ENCODE results near the gene RAB36.

RAB36 gene

GRCh38 chr22:23163665-23164064, 18.4 kb downstream of the RAB36 start:
- no peak for DNase-seq

- DNase-seq, result no peak
Observed at GRCh38 chr22:23164091-23164490, 18.8 kb downstream of the RAB36 start.

- DNase-seq, result no peak
Observed at GRCh38 chr22:23166042-23166831, 21.0 kb downstream of the RAB36 start.

GRCh38 chr22:23166841-23167616, 21.8 kb downstream of the RAB36 start:
- DNase-seq, result no peak

- no peak for DNase-seq
Observed at GRCh38 chr22:23168391-23169042, 23.2 kb downstream of the RAB36 start.

- no peak for DNase-seq
Observed at GRCh38 chr22:23169043-23169406, 23.7 kb downstream of the RAB36 start.

- no peak for DNase-seq
Observed at GRCh38 chr22:23175817-23176644, 30.8 kb downstream of the RAB36 start.

GRCh38 chr22:23176645-23177027, 31.4 kb downstream of the RAB36 start:
- no peak for DNase-seq

GRCh38 chr22:23177197-23177596, 31.9 kb downstream of the RAB36 start:
- DNase-seq, result no peak

- peak; percentile 68 for DNase-seq
Observed at GRCh38 chr22:23178512-23179254, 33.4 kb downstream of the RAB36 start.

GRCh38 chr22:23179381-23180299, 34.4 kb downstream of the RAB36 start:
- DNase-seq, result no peak

GRCh38 chr22:23180301-23180892, 35.1 kb downstream of the RAB36 start, which contains the start of gene BCR:
TSS of gene BCR (plus strand) at chr22:23180509. CDS start at chr22:23180961, 452 bp downstream.
- peak; percentile 66 for DNase-seq

GRCh38 chr22:23180893-23181720, 35.8 kb downstream of the RAB36 start:
- DNase-seq, result no peak

- peak; percentile 26 for DNase-seq
Observed at GRCh38 chr22:23181721-23182308, 36.5 kb downstream of the RAB36 start.

- DNase-seq, result peak; percentile 55
Observed at GRCh38 chr22:23182309-23183060, 37.2 kb downstream of the RAB36 start.

GRCh38 chr22:23183061-23183698, 37.9 kb downstream of the RAB36 start:
- DNase-seq, result no peak

- no peak for DNase-seq
Observed at GRCh38 chr22:23184100-23184763, 39.0 kb downstream of the RAB36 start.
